ENCODE data around the gene AMPD1. TPM values are rescaled to one million over a fixed set of nuclear protein-coding genes. Genes with fewer than 3 reads are reported as not detected.

The AMPD1 gene
- 0.71 TPM for total RNA-seq

GRCh38 chr1:114695430-114696058, at the start of gene AMPD1:
TSS of gene AMPD1 (minus strand) at chr1:114695546. CDS start at chr1:114695471, 75 bp downstream.

GRCh38 chr1:114716304-114717170, 21.2 kb upstream of the AMPD1 start, which contains the start of gene NRAS:
TSS of gene NRAS (minus strand) at chr1:114716771. CDS start at chr1:114716160, 611 bp downstream.

GRCh38 chr1:114669562-114670082, 25.7 kb downstream of the AMPD1 start, which contains the start of gene DENND2C:
TSS of gene DENND2C (minus strand) at chr1:114670049. CDS start at chr1:114625984, 44,065 bp downstream.

Other genes starting within 250 kb of the AMPD1 start
- 99.2 TPM for gene TRIM33, start 184.3 kb downstream of the AMPD1 start, total RNA-seq
- gene BCAS2, start 113.9 kb downstream of the AMPD1 start, total RNA-seq, result 55.1 TPM
- 4.2 TPM for gene DENND2C, start 25.5 kb downstream of the AMPD1 start, total RNA-seq
- gene NRAS, start 21.2 kb upstream of the AMPD1 start, total RNA-seq, result 42.1 TPM
- 903 TPM for gene CSDE1, start 62.4 kb upstream of the AMPD1 start, total RNA-seq
- 103 TPM for gene SIKE1, start 85.1 kb upstream of the AMPD1 start, total RNA-seq
- 0.11 TPM for gene SYCP1, start 159.3 kb upstream of the AMPD1 start, total RNA-seq